Measurements from ENCODE around the gene UBE2L6.

Gene UBE2L6

DNA sequence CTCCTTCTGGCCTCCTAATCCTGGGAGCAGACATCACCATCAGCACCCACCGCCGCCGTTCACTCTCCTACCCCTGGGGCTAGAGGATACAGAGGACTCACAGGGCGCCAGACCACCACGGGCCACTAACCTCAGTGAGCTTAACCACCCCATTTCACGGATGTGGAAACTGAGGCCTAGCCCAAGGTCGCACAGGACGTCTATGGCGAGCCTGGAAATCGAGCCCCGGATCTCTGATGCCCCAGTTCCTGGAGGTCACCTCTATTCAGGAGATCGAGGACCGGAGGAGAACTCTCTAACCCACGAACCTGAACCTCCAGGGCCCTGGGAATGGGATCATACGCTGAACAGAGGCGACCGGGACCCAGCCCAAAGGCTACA is 37.3 kb downstream of the UBE2L6 start:
- no peak for DNase-seq (ENCODE audit: low spot score)

DNA sequence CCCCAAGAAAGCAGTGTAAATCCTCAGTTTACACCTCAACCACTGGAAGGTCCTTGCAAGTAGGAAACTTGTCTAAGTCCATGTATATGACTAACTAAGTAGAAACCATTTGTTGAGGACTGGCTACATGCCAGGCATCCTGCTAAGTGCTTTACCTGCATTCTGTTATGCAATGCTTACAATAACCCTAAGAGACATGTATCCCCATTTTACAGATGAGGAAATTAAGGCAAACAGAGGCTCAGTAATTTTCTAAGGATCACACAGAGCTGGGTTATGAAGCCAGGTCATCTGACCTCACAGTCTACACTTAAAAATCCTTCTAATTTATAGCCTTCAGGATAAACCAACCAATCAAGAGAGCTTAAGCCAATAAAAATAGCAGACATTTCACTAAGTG is 38.5 kb downstream of the UBE2L6 start:
- no peak for DNase-seq (ENCODE audit: low spot score)

DNA sequence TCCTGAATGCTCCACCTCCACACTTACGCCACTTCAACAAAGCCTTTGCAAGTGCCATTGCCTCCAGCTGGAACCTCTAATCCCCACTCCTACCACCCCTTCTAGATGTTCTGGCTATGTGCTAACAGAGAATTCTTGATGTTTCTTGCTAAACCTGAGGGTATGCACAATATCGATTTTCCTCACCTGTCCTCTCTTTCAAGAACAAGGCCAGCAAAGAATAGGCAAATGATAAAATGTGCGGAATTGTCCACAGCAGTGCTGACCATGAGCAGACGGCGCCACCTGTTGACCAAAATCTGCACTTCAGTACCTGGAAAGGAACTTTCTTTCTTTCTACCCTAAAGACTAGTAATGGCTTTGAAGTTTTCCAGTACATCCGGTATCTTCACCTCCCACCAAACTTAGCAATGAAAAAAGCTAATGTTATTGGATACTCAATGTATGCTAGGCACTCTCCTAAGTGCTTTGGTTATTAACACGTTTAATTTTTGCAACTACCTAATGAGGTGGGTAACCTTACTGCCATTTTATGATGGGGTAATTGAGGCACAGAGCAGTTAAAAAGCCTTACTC is 40.3 kb downstream of the UBE2L6 start:
- peak; percentile 56 for DNase-seq (ENCODE audit: low spot score)

DNA sequence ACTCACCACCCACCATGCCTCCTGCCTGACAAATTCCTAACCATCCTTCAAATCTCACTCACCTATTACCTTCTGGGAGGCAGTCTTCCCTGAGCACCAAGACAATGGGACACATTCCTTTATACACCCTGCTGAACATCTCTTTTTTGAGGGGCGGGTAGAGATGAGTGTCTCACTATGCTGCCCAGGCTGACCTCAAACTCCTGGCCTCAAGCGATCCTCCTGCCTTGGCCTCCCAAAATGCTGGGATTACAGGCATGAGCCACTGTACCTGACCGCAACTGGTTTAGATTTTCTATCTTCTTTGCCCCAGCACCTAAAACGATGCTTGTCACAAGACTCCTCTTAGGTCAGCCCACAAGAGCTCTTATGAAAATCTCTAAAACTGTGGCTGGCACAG is 44.1 kb downstream of the UBE2L6 start:
- DNase-seq (ENCODE audit: low spot score) = no peak

DNA sequence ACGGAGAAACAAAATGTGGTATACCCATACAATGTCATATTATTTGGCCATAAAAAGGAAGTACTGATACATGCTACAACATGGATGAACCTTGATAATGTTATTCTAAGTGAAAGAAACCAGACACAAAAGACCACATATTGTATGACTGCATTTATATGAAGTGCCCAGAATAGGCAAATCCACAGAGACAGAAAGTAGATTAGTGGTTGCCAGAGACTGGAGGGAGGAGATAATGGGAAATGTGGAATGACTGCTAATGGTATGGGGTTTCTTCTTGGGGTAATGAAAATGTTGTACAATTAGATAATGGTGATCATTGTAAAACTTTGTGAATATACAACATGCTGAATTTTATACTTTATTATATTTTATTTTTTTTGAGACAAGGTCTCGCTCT is 46.4 kb downstream of the UBE2L6 start:
- DNase-seq (ENCODE audit: low spot score) = no peak

DNA sequence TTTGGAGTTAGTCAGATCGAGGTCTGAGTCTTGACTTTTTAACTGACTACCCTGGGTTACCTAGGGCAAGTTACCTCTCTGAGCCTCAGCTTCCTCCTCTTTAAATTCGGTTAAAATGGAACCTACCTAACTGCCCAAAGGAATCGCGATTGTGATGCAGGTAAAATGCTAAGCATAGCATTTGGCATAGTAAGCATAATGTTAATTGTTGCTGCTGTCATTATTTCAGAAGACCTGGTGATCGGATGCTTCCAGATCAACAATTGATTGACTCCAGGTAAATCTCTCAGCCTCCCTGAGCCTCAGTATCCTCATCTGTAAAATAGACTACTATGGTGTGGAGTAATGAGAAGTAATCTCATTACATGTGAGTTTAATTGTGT is 51.4 kb downstream of the UBE2L6 start:
- no peak for DNase-seq (ENCODE audit: low spot score)

DNA sequence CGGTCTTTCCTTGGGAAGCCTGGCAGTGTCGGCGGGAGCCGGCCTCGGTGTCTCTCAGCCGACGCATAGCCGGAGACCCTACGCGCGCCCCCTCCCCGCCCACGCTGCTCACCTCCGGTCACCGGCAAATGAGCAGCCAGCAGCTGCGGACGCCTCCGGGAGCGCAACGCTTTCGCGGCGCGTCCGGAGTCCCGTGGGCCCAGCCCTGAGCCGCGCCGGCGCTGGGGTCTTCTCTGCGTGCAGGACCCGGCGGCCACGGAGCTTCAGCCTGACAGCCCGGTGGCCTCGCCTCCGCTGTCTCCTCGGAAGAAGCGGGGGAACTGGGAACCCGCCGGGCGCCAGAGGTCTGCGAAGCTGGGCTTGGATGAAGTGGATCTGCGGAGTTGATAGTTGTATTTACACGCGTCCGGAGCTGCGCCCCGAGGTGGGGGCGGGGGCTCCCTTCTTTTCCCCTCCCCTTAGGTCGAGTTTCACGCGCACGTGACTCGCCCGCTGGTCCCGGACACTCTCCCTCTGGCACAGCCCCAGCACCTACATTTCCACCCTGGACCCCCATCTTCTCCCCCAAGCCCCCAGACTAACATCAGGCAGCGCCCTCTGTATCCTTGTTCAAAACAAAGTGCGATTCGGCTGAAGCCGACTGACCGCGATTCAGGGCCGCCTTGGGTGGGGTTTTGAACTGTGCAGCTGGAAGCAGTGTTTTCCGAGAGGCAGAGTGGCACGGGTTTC is 52.0 kb downstream of the UBE2L6 start, which contains the start of gene SLC43A1:
SLC43A1 (minus strand) TSS at position 371 of the 729 bp plus-strand sequence. CDS start 1,591 bp downstream, outside the sequence.
- peak; percentile 87 for DNase-seq (ENCODE audit: low spot score)

DNA sequence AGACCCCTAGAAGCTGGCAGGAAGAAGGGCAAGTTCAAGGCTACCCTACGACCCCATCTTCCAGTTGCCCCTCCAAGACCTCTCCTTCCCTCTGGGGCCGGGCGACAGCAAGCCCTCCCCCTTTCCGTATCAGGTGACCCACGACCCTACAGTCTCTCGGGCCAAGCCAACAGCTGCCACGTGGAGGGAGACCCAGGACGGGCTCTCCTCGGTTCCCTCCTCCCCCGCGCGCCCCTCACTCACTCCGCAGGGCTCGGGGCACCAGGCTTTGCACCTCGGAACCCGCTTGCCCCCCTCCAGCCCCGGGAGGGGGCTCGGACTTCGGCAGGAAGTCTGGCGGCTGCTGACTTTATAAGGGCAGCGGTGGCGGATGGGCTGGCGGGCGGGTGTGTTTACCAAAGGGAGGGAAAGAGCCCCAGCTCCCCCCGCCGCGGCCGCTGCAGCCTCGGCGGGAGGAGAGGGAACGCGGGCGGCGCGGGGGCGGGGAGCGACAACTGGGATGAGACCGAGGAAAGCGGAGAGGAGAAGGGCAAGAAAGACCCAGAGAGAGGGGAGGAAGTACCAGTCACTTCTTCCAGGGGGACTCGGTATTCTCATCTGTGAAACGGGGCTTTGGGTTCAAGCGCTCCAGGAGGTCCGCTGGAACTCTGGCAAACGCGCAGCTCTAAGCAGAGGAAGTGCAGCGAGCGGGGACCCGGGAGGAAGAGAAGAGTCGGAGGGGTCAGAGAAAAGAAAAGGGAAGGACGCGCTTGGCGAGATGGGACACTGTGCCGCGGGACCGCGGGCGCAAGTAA is 52.7 kb downstream of the UBE2L6 start:
- peak; percentile 78 for DNase-seq (ENCODE audit: low spot score)

DNA sequence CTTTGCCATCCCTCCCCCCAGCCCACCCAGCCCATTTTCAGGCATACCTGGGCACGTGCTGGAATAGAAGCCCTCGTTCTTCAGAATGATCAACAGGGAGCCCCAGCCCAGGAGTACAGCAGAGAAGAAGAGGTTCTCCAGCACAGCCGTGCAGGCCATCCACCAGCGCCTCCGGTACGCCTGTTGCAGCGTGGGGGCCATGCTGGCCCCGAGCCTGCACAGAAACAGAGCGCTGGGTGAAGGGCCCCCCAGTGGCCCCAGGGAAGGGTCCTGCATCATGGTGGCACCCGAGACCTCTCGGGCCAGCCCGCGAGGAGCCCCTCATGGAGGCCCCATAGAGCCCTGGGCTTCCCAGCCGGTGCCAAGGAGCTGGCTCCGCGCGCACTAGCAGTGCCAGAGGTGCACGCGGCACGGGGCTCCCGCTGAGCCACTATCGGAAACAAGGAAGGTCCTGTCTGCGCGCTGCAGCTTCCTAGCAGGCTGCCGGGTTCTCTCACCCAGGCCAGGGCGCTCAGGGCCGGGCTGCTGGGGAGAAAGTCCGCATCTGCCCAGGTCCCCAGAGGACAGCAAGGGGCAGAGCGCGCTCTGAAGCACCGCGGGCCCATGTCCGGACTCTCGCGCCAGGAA is 53.4 kb downstream of the UBE2L6 start:
- peak; percentile 62 for DNase-seq (ENCODE audit: low spot score)

DNA sequence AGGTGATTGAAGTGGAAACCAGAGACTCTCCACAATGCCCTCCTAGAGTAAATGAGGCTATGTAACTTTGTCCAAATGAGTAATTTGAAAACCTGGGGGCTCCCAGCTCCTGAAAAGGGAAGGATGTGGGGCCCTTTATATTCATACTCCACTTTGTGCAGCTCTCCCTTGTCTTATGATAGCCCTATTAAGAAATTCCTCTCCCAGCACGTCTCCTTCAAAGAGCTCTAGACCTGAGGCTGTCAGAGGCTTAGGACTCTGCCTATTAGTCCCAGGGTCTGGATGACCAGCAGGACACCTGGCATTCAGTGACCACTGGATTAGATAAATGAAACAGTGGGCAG is 54.0 kb downstream of the UBE2L6 start:
- no peak for DNase-seq (ENCODE audit: low spot score)

DNA sequence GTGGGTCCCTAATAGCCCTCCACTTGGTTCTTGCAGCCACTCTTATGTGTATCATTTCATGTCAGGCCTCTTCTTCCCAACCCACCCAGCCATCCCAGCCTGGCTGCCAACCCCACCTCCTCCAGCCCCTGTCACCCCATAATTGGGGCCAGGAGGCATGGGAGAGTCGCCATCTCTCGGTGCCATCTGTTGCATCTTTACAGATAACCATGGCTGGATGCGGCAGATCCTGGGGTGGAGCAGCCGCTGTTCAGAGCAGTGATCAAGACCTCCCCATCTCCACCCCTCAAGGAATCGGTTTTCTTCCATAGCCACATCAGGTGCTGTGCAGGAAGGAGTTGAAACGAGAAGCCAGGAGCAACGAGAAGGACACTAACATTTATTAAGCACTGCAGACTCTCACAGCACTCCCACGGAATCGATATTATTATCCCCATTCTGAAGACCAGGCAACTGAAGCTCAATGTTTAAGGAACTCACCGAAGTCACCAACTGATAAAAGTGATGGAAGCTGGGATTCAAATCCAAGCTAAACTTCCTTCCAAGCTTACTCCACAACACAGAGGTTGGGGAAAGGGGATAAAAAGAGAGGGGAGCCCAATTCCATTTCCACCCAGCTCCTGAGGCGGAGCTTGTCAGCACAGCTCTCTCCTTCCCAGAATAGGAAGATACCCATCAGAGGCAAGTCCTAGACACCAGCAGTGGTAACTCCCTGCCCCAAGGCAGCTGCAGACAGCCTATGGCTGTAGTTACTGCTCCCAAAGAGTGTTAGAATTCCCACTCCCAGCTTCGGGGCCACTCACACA is 54.6 kb downstream of the UBE2L6 start:
- no peak for DNase-seq (ENCODE audit: low spot score)

DNA sequence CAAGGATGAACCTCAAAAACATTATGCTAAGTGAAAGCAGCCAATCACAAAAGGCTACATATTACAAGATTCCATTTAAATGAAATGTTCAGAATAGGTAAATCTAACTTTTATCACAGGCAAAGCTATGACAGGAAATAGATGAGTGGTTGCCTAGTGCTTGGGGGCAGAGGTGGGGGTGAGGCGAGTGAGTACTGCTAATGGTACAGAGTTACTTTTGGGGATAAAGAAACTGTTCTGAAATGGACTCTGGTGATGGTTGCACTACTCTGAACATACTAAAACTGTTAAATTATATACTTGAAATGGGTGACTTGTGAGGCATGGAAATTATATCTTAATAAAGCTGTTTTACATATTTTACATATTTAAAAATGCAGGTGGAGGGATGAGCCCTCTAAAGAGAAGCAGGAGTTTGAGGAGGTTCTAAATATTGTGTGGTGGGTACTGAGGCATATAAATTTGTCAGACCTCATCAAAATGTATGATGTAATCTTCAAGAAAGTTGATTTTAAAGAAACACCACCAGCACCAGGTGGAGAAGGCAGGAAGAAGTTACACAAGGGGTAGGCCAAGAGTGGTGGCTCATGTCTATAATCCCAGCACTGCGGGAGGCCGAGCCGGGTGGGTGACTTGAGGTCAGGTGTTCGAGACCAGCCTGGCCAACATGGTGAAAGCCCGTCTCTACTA is 55.6 kb downstream of the UBE2L6 start:
- DNase-seq (ENCODE audit: low spot score) = no peak

DNA sequence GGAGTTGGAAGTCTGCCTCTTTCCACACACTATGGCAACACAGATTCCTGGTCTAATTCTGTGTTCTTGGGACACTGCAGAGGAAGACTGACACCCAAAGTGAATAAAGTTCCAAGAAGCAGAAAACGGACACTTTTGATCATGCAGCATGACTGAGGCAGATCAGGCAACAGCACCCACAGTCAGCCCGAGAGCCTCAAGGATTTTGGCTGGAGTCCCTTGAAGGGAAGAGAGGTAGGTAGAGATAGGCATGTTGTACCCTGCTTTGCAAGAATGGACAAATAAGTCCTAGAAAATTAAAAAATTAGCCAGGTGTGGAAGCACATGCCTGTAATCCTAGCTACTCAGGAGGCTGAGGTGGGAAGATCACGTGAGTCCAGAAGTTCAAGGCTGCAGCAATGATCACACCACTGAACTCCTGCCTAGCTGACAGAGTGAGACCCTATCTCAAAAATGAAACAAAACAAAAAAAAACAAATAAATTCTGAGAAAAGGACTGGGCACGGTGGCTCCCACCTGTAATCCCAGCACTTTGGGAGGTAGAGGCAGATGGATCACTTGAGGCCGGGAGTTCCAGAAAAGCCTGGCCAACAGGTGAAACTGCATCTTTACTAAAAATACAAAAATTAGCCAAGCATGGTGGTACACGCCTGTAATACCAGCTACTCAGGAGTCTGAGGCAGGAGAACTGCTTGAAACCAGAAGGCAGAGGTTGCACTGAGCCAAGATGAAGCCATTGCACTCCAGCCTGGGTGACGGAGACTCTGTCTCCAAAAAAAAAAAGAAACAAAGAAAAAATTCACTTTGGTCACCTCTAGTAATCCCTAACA is 58.9 kb downstream of the UBE2L6 start:
- no peak for DNase-seq (ENCODE audit: low spot score)

DNA sequence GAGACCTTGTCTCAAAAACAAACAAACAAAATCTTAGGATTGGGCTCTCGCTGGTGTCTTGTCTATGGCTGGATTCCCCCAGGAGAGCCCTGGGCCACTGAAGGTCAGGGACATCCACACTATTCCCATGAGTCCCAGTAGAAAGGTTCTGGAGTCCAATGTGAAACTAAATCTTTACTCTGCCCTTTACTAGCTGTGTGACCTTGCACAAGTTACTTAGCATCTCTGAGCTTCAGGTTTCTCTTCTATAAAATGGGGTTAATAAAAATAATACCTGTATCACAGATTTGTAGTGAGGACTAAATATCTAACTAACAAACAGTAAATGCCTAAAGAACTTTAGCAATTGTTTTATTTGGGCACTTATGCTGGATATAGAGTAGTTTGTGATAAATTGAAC is 61.0 kb downstream of the UBE2L6 start:
- DNase-seq (ENCODE audit: low spot score) = no peak

DNA sequence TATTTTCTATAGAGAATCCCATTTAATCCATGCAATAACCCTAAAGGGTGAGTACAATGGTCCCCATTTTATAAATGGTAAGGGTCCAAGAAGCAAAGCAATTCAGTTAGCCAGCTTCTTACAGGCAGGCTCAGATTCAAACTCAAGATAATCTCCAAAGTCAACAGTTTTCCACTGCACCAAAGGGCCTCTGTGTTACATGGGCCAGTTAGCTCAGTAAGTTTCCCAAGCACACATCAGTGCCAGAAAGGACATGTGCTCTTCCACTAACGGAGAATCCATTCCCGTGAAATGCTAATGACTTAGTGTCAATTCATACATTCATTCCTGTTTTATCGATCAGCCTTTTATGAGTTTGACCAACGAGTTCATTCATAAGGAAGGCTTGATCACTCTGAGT is 63.0 kb downstream of the UBE2L6 start:
- DNase-seq (ENCODE audit: low spot score) = no peak

DNA sequence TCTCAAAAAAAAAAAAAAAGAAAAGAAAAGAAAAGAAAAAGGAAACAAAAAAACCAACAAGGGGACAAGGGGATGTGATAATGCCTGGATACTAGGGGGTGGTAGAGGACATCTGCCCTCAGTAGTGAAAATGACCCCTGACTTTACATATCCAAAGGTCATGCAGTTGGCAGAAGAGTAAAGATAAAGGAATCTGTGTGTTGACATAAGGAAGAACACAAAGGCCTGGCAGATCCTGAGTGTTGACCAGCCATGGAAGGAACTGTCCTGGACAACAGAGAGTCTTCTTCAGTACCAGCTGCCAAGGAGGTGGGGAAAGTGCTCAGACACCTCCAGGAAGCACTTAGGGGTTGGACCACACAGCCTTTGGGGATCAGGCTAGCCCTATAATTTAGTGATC is 64.6 kb downstream of the UBE2L6 start:
- DNase-seq (ENCODE audit: low spot score) = no peak

DNA sequence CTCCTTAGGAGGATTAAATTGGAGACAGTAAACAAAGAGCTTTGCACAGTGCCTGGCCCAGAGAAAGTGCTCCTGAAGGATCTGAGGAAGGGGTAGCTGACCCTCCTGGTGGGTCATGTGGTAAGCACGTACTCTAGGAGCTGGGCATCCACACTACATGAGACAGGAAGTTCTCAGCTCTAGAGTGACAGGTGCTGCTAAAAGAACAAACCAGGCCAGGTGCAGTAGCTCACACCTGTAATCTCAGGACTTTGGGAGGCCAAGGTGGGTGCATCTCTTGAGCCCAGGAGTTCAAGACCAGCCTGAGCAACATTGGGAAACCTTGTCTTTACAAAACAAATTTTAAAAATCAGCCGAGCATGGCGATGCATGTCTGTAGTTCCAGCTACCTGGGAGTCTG is 65.1 kb downstream of the UBE2L6 start:
- no peak for DNase-seq (ENCODE audit: low spot score)

DNA sequence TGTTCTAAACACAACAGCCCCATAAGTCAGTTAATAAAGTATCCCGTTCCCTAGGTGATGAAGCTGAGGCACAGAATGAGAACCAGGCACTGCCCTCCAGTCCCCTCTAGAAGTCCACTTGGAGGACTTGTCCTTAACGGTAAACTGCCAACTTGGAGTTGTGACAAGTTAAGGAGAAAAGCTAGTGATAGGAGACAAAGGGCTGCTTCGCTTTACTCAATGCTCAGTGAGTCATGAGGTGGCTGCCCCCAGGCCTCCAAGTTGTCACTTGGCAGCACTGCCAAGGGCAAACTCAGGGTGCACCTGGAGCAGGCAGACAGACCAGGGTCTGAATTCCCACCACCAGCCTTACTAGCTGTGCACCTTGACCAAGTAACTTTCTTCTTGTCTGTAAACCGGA is 65.5 kb downstream of the UBE2L6 start:
- no peak for DNase-seq (ENCODE audit: low spot score)

All from AG08396 (cell line).